HT-29 (cell line): ENCODE results near the gene SMC4. TPM values are rescaled to one million over a fixed set of nuclear protein-coding genes. Genes with fewer than 3 reads are reported as not detected.

Source experiments
- DNase-seq: peaks from one replicate; pipeline ENCODE4 v3.0.0-alpha.2; 2015; ENCODE audit warnings: low spot score
- small RNA-seq: library from RNA; depleted of rRNA; stranded (forward); fragments of <200 nt; gene quantifications from one replicate; pipeline ENCODE3, GENCODE V24; 2014
- total RNA-seq: library from RNA; depleted of rRNA; stranded (reverse); fragments of >200 nt; shearing (Covaris generic); gene quantifications from 2 replicates; pipeline ENCODE4 v1.2.3, GENCODE V29; 2014; rRNA removed

The SMC4 gene
- total RNA-seq, 1 experiment from 2014 or later: 87.6 TPM

DNA sequence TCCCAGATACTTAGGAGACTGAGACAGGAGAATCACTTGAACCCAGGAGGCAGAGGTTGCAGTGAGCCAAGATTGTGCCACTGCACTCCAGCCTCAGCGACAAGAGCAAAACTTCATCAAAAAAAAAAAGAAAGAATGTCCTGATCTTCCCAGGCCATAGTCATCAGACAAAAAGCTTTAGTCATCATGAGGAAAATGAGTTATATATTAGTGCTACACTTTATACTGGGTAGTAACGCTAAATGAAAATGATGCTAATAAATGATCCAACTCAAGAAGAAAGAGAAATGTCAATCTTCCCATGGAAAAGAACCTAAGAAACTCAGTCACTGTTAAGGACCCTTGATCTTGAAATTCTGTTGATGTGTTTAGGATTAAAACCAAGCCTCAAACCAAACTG lies 76.4 kb downstream of the SMC4 start:
- no peak for DNase-seq

DNA sequence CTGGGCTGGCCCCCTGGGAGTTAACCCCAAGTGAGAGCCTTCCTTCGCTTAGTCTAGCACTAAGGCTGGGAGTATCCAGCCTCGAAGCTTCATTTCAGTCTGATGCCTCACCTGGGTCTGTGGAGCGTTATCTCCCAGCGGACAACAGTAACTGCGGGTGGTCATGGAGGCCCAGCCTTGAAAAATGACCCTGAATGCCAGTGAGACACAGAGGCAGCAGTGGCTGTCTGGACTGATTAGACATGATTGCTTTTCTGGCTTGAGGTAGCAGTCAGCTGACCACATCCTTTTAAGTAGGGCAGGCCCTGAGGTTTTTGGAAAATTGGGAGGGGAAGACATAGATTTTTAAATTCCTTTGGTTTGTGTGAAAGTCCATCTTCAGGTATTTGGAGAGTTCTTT lies 78.3 kb downstream of the SMC4 start:
- DNase-seq: no peak

DNA sequence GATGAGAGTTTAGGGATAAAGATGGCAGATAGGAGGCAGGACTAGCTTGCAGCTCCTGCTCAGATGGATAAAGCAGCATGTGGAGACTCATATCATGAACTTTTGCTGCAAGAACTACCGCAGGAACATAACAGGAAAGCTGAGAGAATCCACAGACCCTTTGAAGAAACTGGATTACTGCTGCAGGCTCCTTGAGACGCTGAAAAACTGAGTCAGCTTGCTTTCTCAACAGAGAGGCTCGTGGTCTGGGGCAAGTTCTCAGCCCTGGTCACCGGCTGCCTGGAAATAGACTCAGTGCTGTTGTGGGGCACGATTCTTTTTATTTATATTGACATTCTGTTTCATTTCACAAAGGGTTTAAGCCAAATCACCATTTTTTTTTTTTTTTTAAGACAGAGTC lies 78.9 kb downstream of the SMC4 start:
- no peak for DNase-seq

DNA sequence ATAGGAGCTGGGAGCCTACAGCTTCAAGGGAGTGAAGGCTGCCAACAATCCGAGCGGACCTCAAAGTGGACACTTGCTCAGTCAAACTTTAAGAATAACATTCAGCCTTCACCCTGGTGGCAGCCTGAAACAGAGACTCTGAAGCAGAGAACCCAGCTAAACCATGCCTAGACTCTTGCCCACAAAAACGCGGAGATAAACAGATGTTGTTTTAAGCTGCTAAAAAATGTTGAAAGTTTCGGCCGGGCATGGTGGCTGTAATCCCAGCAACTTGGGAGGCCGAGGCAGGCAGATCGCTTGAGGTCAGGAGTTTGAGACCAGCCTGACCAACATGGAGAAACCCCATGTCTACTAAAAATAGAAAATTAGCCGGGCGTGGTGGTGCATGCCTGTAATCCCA lies 79.9 kb downstream of the SMC4 start:
- no peak for DNase-seq

DNA sequence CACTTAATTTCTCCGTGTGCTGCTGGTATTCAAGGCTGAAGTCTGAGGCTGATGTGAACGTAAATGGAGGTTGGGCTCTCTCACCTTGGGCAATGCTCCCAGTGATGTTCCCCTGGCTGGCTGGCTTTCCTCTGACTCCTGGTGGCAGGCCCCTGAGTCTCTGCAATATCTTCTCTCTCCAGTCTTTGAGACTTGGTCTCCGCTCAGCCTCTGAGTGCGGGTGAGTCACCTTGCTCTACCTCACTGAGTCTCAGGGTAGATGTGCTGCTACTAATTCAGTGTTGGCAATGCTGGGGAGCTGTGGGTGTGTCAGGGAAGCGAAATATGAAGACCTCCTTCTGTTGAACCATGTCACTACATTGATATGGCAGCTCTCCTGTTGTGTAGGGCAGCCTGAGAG lies 81.5 kb downstream of the SMC4 start:
- DNase-seq: no peak

DNA sequence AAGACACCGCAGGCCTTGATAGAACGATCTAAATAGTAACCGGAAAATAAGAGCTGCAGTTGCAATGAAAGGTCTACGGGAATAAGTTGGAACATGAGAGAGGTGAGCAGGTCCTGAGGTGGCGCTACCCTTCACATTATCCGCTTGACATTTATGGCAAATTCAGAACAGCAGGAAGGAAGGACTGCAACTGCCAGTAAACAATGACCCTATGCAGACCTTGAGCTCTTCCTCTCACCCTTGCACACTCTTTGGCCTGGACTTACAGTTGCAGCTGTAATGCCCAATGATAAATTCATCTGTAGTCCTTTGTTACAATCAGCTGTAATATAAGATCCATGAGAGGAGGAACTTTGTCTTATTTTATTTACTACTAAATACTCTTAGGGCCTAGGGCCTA lies 82.4 kb downstream of the SMC4 start:
- DNase-seq: no peak

DNA sequence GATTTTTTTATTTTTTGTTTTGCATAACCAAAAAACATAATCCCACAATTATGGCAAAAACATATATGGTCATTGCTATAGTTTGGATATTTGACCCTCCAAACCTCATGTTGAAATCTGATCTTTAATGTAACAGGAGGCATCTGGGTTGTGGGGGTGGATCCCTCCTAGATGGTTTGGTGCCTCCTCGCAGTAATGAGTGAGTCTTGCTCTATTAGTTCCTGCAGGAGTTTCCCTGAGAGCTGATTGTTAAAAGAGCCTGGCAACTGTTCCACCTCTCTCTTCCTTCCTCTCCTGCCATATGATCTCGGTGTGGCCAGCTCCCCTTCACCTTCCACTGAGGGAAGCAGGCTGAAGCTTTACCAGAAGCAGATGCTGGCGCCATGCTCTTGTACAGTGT lies 83.3 kb downstream of the SMC4 start:
- DNase-seq: no peak

Small RNA genes lying within 50 kb of the gene (small RNA-seq; reads per million reads assigned to genes)
- 6.1 reads per million, percentile 85 among the genes with 10 or more reads in this experiment for gene MIR15B
- 0.72 reads per million, percentile 10 among the genes with 10 or more reads in this experiment for gene MIR16-2
- gene RNU7-136P: not detected

Other genes with a start within 250 kb of the SMC4 start
- gene C3orf80, start 174.2 kb upstream of the SMC4 start, total RNA-seq: not detected in 2 replicates
- 7.8 and 10.5 TPM in 2 replicates for gene IFT80, start 425 bp upstream of the SMC4 start, total RNA-seq
- gene TRIM59, start 50.1 kb downstream of the SMC4 start, total RNA-seq: 5.1 and 6.1 TPM in 2 replicates
- gene KPNA4, start 165.9 kb downstream of the SMC4 start, total RNA-seq: 9.2 and 10.3 TPM in 2 replicates